ENCODE data around the gene ST3GAL3.

DNA sequence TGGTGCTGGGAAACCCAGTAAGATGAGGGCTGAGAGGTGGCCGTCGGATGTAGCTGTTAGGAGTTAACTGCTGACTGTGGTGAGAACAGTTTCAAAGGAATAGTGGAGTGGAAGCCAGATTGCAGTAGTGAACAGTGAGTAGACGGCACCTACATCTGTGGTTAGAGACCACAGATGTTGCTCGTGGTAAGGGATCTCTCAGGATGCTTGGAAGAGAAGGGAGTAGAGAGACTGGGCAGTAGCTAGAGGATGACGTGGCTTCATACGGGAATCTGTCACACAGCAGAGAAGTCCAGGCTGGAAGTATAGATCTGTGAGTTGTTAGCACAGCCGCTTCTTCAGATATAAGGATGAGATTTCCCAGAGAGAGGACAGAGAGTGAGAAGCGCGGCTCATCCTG is 218.5 kb downstream of the ST3GAL3 start:
- no peak for TF ChIP-seq ZNF24 (tag by site-specific recombination; IDR thresholded peaks at IDR 0.05)
- TF ChIP-seq, protein P1, sequence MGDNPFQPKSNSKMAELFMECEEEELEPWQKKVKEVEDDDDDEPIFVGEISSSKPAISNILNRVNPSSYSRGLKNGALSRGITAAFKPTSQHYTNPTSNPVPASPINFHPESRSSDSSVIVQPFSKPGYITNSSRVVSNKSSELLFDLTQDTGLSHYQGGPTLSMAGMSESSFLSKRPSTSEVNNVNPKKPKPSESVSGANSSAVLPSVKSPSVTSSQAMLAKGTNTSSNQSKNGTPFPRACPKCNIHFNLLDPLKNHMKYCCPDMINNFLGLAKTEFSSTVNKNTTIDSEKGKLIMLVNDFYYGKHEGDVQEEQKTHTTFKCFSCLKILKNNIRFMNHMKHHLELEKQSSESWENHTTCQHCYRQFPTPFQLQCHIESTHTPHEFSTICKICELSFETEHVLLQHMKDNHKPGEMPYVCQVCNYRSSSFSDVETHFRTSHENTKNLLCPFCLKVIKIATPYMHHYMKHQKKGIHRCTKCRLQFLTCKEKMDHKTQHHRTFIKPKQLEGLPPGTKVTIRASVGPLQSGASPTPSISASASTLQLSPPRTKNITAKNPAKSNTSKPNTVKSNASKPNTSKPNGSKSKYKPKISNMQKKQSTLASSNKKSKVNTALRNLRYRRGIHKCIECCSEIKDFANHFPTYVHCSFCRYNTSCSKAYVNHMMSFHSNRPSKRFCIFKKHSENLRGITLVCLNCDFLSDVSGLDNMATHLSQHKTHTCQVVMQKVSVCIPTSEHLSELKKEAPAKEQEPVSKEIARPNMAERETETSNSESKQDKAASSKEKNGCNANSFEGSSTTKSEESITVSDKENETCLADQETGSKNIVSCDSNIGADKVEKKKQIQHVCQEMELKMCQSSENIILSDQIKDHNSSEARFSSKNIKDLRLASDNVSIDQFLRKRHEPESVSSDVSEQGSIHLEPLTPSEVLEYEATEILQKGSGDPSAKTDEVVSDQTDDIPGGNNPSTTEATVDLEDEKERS (tag by site-specific recombination; IDR thresholded peaks at IDR 0.05): no peak
- no peak for TF ChIP-seq MYNN (tag by site-specific recombination; IDR thresholded peaks at IDR 0.05; ENCODE audit: borderline replicate concordance)
- TF ChIP-seq, protein P2, sequence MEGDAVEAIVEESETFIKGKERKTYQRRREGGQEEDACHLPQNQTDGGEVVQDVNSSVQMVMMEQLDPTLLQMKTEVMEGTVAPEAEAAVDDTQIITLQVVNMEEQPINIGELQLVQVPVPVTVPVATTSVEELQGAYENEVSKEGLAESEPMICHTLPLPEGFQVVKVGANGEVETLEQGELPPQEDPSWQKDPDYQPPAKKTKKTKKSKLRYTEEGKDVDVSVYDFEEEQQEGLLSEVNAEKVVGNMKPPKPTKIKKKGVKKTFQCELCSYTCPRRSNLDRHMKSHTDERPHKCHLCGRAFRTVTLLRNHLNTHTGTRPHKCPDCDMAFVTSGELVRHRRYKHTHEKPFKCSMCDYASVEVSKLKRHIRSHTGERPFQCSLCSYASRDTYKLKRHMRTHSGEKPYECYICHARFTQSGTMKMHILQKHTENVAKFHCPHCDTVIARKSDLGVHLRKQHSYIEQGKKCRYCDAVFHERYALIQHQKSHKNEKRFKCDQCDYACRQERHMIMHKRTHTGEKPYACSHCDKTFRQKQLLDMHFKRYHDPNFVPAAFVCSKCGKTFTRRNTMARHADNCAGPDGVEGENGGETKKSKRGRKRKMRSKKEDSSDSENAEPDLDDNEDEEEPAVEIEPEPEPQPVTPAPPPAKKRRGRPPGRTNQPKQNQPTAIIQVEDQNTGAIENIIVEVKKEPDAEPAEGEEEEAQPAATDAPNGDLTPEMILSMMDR (tag by site-specific recombination; IDR thresholded peaks at IDR 0.05): no peak
- TF ChIP-seq ZNF335 (tag by site-specific recombination; conservative IDR thresholded peaks at IDR 0.05): no peak
- no peak for TF ChIP-seq SCRT2 (tag by site-specific recombination; IDR thresholded peaks at IDR 0.05)
- TF ChIP-seq, protein P3, sequence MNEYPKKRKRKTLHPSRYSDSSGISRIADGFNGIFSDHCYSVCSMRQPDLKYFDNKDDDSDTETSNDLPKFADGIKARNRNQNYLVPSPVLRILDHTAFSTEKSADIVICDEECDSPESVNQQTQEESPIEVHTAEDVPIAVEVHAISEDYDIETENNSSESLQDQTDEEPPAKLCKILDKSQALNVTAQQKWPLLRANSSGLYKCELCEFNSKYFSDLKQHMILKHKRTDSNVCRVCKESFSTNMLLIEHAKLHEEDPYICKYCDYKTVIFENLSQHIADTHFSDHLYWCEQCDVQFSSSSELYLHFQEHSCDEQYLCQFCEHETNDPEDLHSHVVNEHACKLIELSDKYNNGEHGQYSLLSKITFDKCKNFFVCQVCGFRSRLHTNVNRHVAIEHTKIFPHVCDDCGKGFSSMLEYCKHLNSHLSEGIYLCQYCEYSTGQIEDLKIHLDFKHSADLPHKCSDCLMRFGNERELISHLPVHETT (tag by site-specific recombination; IDR thresholded peaks at IDR 0.05): no peak
- TF ChIP-seq, protein P4, sequence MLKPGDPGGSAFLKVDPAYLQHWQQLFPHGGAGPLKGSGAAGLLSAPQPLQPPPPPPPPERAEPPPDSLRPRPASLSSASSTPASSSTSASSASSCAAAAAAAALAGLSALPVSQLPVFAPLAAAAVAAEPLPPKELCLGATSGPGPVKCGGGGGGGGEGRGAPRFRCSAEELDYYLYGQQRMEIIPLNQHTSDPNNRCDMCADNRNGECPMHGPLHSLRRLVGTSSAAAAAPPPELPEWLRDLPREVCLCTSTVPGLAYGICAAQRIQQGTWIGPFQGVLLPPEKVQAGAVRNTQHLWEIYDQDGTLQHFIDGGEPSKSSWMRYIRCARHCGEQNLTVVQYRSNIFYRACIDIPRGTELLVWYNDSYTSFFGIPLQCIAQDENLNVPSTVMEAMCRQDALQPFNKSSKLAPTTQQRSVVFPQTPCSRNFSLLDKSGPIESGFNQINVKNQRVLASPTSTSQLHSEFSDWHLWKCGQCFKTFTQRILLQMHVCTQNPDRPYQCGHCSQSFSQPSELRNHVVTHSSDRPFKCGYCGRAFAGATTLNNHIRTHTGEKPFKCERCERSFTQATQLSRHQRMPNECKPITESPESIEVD (tag by site-specific recombination; IDR thresholded peaks at IDR 0.05): no peak
- no peak for TF ChIP-seq SALL2 (tag by site-specific recombination; IDR thresholded peaks at IDR 0.05; ENCODE audit: borderline replicate concordance)
- TF ChIP-seq, protein P5, sequence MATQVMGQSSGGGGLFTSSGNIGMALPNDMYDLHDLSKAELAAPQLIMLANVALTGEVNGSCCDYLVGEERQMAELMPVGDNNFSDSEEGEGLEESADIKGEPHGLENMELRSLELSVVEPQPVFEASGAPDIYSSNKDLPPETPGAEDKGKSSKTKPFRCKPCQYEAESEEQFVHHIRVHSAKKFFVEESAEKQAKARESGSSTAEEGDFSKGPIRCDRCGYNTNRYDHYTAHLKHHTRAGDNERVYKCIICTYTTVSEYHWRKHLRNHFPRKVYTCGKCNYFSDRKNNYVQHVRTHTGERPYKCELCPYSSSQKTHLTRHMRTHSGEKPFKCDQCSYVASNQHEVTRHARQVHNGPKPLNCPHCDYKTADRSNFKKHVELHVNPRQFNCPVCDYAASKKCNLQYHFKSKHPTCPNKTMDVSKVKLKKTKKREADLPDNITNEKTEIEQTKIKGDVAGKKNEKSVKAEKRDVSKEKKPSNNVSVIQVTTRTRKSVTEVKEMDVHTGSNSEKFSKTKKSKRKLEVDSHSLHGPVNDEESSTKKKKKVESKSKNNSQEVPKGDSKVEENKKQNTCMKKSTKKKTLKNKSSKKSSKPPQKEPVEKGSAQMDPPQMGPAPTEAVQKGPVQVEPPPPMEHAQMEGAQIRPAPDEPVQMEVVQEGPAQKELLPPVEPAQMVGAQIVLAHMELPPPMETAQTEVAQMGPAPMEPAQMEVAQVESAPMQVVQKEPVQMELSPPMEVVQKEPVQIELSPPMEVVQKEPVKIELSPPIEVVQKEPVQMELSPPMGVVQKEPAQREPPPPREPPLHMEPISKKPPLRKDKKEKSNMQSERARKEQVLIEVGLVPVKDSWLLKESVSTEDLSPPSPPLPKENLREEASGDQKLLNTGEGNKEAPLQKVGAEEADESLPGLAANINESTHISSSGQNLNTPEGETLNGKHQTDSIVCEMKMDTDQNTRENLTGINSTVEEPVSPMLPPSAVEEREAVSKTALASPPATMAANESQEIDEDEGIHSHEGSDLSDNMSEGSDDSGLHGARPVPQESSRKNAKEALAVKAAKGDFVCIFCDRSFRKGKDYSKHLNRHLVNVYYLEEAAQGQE (tag by site-specific recombination; IDR thresholded peaks at IDR 0.05): no peak
- no peak for TF ChIP-seq ZNF670 (tag by site-specific recombination; IDR thresholded peaks at IDR 0.05; ENCODE audit: low read depth)
- TF ChIP-seq TCF7L2 (IDR thresholded peaks at IDR 0.05; ENCODE audit: borderline replicate concordance, low read depth, low read length): no peak
